BJ (cell line): ENCODE data around the gene SCAI. TPM values are rescaled to one million over a fixed set of nuclear protein-coding genes. Genes with fewer than 3 reads are reported as not detected.

ENCODE experiments used
- CTCF ChIA-PET: fragments of 350-600 bp; formaldehyde crosslinking; extraction: SDS; loops from one replicate; lab custom pipeline; 2021; ENCODE audit warnings: antibody characterized with exemption, inconsistent platforms; lab: Yijun Ruan, JAX
- POLR2A ChIA-PET: fragments of 300-600 bp; sonication (Branson Sonifier 250); formaldehyde crosslinking; extraction: SDS; loops from one replicate; lab custom pipeline; 2021; ENCODE audit warnings: antibody characterized with exemption; lab: Charles Lee
- DNase-seq: peaks from one replicate; pipeline ENCODE4 v3.0.0-alpha.2; 2011; ENCODE audit warnings: low read depth
- H3K27me3 ChIP-seq: 2 replicates; pipeline ENCODE4 v1.6.0; 2011; ENCODE audit warnings: low read length; ENCODE audit not compliant: control insufficient read depth, insufficient read depth
- H3K36me3 ChIP-seq: 2 replicates; pipeline ENCODE4 v1.5.1; 2011; ENCODE audit warnings: low read length; ENCODE audit not compliant: control insufficient read depth, insufficient read depth
- H3K4me3 ChIP-seq: 2 replicates; pipeline ENCODE4 v1.5.1; 2011; ENCODE audit warnings: low read depth, mild to moderate bottlenecking, control low read depth, low read length
- polyA plus RNA-seq: library from polyadenylated mRNA; depleted of rRNA; stranded (reverse); fragments of >200 nt; gene quantifications from 2 replicates; pipeline ENCODE4 v1.2.3, GENCODE V29; 2011
- TF ChIP-seq, protein P1 (sequence below): IDR thresholded peaks from 2 replicates; pipeline ENCODE4 v1.5.1; 2011; ENCODE audit warnings: low read depth, mild to moderate bottlenecking, control low read depth, inconsistent platforms, low read length, moderate library complexity; ENCODE audit not compliant: insufficient read depth

Gene SCAI
- polyA plus RNA-seq, 1 experiment = 2.0 TPM

- POLR2A ChIA-PET = interaction anchor here (0.6 kb wide), 1 partner anchor 58 kb away, joined by 7 read pairs; no protein-coding TSS in a partner anchor
- Histone ChIP-seq H3K36me3 (peaks cover 2% of the 10 kb centered on the region), H3K4me3 (peak within 1 kb of the TSS; percentile 56), H3K27me3 (no peaks in the 10 kb centered on the region)
- peak; percentile 66 for DNase-seq
- CTCF ChIA-PET = interaction anchor here (0.6 to 1.0 kb wide), 5 partner anchors 10 to 244 kb away, joined by 3 to 5 read pairs (median 3); partner anchors contain the start of gene SCAI
- TF ChIP-seq, protein P1, sequence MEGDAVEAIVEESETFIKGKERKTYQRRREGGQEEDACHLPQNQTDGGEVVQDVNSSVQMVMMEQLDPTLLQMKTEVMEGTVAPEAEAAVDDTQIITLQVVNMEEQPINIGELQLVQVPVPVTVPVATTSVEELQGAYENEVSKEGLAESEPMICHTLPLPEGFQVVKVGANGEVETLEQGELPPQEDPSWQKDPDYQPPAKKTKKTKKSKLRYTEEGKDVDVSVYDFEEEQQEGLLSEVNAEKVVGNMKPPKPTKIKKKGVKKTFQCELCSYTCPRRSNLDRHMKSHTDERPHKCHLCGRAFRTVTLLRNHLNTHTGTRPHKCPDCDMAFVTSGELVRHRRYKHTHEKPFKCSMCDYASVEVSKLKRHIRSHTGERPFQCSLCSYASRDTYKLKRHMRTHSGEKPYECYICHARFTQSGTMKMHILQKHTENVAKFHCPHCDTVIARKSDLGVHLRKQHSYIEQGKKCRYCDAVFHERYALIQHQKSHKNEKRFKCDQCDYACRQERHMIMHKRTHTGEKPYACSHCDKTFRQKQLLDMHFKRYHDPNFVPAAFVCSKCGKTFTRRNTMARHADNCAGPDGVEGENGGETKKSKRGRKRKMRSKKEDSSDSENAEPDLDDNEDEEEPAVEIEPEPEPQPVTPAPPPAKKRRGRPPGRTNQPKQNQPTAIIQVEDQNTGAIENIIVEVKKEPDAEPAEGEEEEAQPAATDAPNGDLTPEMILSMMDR = no peak
These were observed 202.2 kb downstream of the SCAI start, which contains the start of gene GOLGA1 for GRCh38 chr9:124940894-124941678. Gene GOLGA1, minus strand, starts transcription at chr9:124941083. Its CDS starts 2,372 bp downstream, at chr9:124938711.

DNA sequence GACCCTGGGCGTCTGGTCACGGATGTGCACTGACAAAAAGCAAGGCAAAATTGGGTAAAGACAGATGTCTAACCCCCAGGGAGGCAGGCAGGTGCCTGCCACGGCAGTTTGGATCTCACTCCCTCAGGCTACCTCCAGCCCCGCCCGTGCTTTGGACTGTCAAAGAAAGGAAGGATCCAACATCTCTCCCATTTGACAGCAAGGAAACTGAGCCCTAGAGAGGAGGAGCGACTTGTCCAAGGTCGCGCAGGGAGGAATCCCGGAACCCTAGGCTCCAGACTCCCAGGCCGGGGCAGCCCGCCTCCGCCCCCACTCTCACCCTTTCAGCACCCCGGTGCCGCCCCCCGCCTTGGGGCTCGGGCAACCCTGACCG lies 202.8 kb downstream of the SCAI start:
- Histone ChIP-seq H3K27me3 (no peaks in the 10 kb centered on the region), H3K36me3 (peaks cover 2% of the 10 kb centered on the region), H3K4me3 (peak overlapping the region; percentile 56)
- TF ChIP-seq, protein P1 = no peak
- DNase-seq = no peak
- POLR2A ChIA-PET = no interaction called here
- CTCF ChIA-PET = interaction anchor here (1.0 kb wide), 1 partner anchor 203 kb away, joined by 3 read pairs; the partner anchor contains the start of gene SCAI

GRCh38 chr9:124939944-124940343 lies 203.4 kb downstream of the SCAI start:
- H3K27me3 ChIP-seq = no peaks in the 10 kb centered on the region
- no peak for DNase-seq
- peaks cover 2% of the 10 kb centered on the region for H3K36me3 ChIP-seq
- CTCF ChIA-PET = interaction anchor here (0.6 to 1.3 kb wide), 3 partner anchors 33 to 204 kb away, joined by 3 read pairs; partner anchors contain the start of gene SCAI
- peak overlapping the region; percentile 56 for H3K4me3 ChIP-seq
- TF ChIP-seq, protein P1 = no peak
- POLR2A ChIA-PET = interaction anchor here (0.7 kb wide), 1 partner anchor 302 kb away, joined by 7 read pairs; no protein-coding TSS in a partner anchor

GRCh38 chr9:124934290-124934689 lies 209.0 kb downstream of the SCAI start:
- ChIA-PET POLR2A (interaction anchor here (0.6 kb wide), 1 partner anchor 61 kb away, joined by 3 read pairs; no protein-coding TSS in a partner anchor), CTCF (interaction anchor here (0.6 kb wide), 1 partner anchor 11 kb away, joined by 3 read pairs; no protein-coding TSS in a partner anchor)
- no peak overlapping the region for H3K4me3 ChIP-seq
- TF ChIP-seq, protein P1 = no peak
- peaks cover 6% of the 10 kb centered on the region for H3K36me3 ChIP-seq
- peak; percentile 35 for DNase-seq
- no peaks in the 10 kb centered on the region for H3K27me3 ChIP-seq

- peaks cover 5% of the 10 kb centered on the region for H3K36me3 ChIP-seq
- ChIA-PET CTCF (interaction anchor here (0.7 kb wide), 1 partner anchor 212 kb away, joined by 3 read pairs; no protein-coding TSS in a partner anchor), POLR2A (no interaction called here)
- TF ChIP-seq, protein P1 = no peak
- no peak overlapping the region for H3K4me3 ChIP-seq
- no peak for DNase-seq
- H3K27me3 ChIP-seq = no peaks in the 10 kb centered on the region
These were observed 211.0 kb downstream of the SCAI start for GRCh38 chr9:124932333-124932732.
